NB4 (cell line): ENCODE data around the gene VPS8.

Experiments used
- TF ChIP-seq, protein P1 (sequence below): IDR thresholded peaks from one replicate; pipeline ENCODE4 v1.5.1; 2012; ENCODE audit warnings: low read depth, low read length
- TF ChIP-seq, protein P2 (sequence below): IDR thresholded peaks from 2 replicates; pipeline ENCODE4 v1.6.1; 2011; ENCODE audit warnings: low read depth, low read length

DNA sequence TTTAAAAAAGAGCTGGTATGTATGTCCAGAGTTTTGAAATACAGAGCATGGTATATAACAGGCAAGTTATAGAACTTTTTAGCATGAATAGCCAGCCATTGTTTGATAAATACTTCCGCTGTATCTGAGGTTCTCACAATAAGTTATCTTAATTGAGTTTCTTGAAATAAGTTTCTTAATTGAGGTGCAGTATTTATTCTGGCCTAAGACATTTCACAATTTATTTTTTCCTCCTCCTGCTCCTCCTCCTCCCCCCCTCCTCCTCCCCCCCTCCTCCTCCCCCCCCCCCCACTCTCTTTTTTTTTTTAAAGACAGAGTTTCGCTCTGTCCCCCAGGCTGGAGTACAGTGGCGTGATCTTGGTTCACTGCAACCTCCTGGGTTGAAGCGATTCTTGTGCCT is 83.4 kb downstream of the VPS8 start:
- TF ChIP-seq, protein P1, sequence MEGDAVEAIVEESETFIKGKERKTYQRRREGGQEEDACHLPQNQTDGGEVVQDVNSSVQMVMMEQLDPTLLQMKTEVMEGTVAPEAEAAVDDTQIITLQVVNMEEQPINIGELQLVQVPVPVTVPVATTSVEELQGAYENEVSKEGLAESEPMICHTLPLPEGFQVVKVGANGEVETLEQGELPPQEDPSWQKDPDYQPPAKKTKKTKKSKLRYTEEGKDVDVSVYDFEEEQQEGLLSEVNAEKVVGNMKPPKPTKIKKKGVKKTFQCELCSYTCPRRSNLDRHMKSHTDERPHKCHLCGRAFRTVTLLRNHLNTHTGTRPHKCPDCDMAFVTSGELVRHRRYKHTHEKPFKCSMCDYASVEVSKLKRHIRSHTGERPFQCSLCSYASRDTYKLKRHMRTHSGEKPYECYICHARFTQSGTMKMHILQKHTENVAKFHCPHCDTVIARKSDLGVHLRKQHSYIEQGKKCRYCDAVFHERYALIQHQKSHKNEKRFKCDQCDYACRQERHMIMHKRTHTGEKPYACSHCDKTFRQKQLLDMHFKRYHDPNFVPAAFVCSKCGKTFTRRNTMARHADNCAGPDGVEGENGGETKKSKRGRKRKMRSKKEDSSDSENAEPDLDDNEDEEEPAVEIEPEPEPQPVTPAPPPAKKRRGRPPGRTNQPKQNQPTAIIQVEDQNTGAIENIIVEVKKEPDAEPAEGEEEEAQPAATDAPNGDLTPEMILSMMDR, result no peak
- TF ChIP-seq, protein P2, sequence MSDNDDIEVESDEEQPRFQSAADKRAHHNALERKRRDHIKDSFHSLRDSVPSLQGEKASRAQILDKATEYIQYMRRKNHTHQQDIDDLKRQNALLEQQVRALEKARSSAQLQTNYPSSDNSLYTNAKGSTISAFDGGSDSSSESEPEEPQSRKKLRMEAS, result no peak
